Prostate gland (tissue), 2 donors: Measurements from ENCODE around the gene ATG7. TPM values are rescaled to one million over a fixed set of nuclear protein-coding genes. Genes with fewer than 3 reads are reported as not detected.
"Not testable (repeated sequence)": the region's sequence is repeated elsewhere in the genome, so short reads cannot be mapped to it uniquely, and the experiment has no call there.

Experiments used
- DNase-seq: peaks from one replicate; pipeline ENCODE4 v3.0.0-alpha.2; 2019; ENCODE audit warnings: low spot score
- H3K27ac ChIP-seq, 2 donors: fragments of 200-600 bp; sonication (generic); 2 replicates each; pipeline ENCODE4 v1.5.1; 2017 to 2019
- H3K27me3 ChIP-seq: fragments of 200-600 bp; sonication (generic); replicated peaks from 2 replicates; pipeline ENCODE4 v1.5.1; 2019; ENCODE audit not compliant: insufficient read depth
- H3K36me3 ChIP-seq, 2 donors: fragments of 200-600 bp; sonication (generic); 1 replicate in 1 of 2; 2 replicates in 1 of 2; pipeline versions ENCODE4 v1.5.1 to v1.8.1; 2017 to 2019
- H3K4me1 ChIP-seq: fragments of 200-600 bp; sonication (generic); replicated peaks from 2 replicates; pipeline ENCODE4 v1.5.1; 2019
- H3K4me3 ChIP-seq, 2 donors: fragments of 200-600 bp; sonication (generic); 2 replicates each; pipeline ENCODE4 v1.5.1; 2017 to 2019
- H3K9me3 ChIP-seq: fragments of 200-600 bp; sonication (generic); 2 replicates; pipeline ENCODE4 v1.5.1; 2017
- POLR2A ChIP-seq: fragments of 450-650 bp; IDR thresholded peaks from one replicate; pipeline ENCODE4 v1.6.1; 2016; ENCODE audit warnings: antibody characterized with exemption, mild to moderate bottlenecking
- POLR2AphosphoS5 ChIP-seq: sonication (generic); formaldehyde crosslinking; IDR thresholded peaks from one replicate; pipeline ENCODE4 v1.6.1; 2017; ENCODE audit warnings: antibody characterized with exemption
- WGBS: methylation state at CpG from one replicate; pipeline ENCODE4 v1.1.5; 2018; 5-methylcytosine and 5-hydroxymethylcytosine counted together
- intact Hi-C: fragments of 100-400 bp; cut with DNase I; formaldehyde crosslinking; loops from one replicate; pipeline ENCODE4 v1.14.2; 2022
- total RNA-seq, 2 donors: library from RNA; depleted of rRNA; stranded (reverse); fragments of >200 nt; gene quantifications; one replicate each; pipeline ENCODE4 v1.1.0, GENCODE V29; 2016
- TF ChIP-seq, protein P1 (sequence below), 4 experiments: fragments of 200-600 bp in 2 of 4; fragments of 450-650 bp in 2 of 4; sonication (generic) in 2 of 4; IDR thresholded peaks; 1 replicate in 3 of 4; 2 replicates in 1 of 4; pipeline ENCODE4 v1.5.1; 2016 to 2019; ENCODE audit warnings: antibody characterized with exemption in 4 of 4, mild to moderate bottlenecking in 2 of 4, moderate library complexity in 2 of 4

The ATG7 gene
- total RNA-seq, 2 donors from 2014 or later, result 25.2 to 66.5 TPM

- no peaks in the 10 kb centered on the region for H3K9me3 ChIP-seq
- no peaks in the 10 kb centered on the region for H3K36me3 ChIP-seq
- no peak for TF ChIP-seq POLR2A
- TF ChIP-seq POLR2AphosphoS5, result no peak
- TF ChIP-seq, protein P1, sequence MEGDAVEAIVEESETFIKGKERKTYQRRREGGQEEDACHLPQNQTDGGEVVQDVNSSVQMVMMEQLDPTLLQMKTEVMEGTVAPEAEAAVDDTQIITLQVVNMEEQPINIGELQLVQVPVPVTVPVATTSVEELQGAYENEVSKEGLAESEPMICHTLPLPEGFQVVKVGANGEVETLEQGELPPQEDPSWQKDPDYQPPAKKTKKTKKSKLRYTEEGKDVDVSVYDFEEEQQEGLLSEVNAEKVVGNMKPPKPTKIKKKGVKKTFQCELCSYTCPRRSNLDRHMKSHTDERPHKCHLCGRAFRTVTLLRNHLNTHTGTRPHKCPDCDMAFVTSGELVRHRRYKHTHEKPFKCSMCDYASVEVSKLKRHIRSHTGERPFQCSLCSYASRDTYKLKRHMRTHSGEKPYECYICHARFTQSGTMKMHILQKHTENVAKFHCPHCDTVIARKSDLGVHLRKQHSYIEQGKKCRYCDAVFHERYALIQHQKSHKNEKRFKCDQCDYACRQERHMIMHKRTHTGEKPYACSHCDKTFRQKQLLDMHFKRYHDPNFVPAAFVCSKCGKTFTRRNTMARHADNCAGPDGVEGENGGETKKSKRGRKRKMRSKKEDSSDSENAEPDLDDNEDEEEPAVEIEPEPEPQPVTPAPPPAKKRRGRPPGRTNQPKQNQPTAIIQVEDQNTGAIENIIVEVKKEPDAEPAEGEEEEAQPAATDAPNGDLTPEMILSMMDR (IDR thresholded peaks at IDR 0.05), result no peak
- no peak overlapping the region for H3K4me3 ChIP-seq
- intact Hi-C loops, result no loop called here
- peak overlapping the region in 1 of 2 donors; percentile 19 for H3K27ac ChIP-seq
- no peaks in the 10 kb centered on the region for H3K4me1 ChIP-seq
- DNase-seq, result no peak
- WGBS, result 75% methylated on average over 13 of the region's 13 CpGs
- H3K27me3 ChIP-seq, result no peaks in the 10 kb centered on the region
These were observed 297.1 kb downstream of the ATG7 start for GRCh38 chr3:11569156-11569741.

GRCh38 chr3:11570251-11570650, 298.1 kb downstream of the ATG7 start:
- Histone ChIP-seq H3K27me3 (no peaks in the 10 kb centered on the region), H3K4me3 (no peak overlapping the region), H3K4me1 (no peaks in the 10 kb centered on the region), H3K36me3 (no peaks in the 10 kb centered on the region), H3K27ac (no peak overlapping the region), H3K9me3 (no peaks in the 10 kb centered on the region)
- DNase-seq, result no peak
- TF ChIP-seq POLR2AphosphoS5, result no peak
- TF ChIP-seq POLR2A, result no peak
- TF ChIP-seq, protein P1 (IDR thresholded peaks at IDR 0.05), result no peak
- intact Hi-C loops, result no loop called here
- 43% methylated on average over 12 of the region's 13 CpGs for WGBS

DNA sequence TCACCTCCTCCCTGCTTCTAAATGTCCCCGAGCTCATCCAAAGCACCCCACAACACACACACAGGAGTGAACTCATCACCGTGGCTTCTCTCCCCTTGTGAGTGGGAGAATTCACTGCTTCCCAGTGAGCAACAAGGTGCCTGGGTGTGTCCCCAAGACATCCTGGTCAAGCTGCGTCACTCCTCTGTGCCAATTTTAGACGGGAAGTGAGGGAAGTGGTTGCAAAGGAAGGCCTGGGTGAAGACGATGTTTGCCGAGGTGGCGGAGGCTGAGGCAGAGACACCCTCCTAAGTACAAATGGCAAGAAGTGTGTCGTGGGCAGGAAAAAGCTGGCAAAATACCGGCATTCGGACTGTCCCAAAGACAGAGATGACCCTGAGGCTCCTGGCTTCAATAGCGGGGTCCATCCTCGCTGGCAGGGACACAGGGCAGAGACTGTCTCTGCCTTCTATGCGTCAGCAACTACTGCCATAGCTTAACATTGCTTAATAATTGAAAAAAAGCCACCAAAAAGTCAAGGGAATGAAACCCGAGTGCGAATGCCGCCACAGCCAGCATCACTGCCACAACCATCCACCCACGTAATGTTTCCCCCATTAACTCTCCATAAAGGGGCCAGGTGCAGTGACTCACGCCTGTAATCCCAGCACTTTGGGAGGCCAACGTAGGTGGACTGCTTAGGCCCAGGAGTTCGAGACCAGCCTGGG, 298.7 kb downstream of the ATG7 start:
- TF ChIP-seq POLR2A (no peak), POLR2AphosphoS5 (no peak)
- TF ChIP-seq, protein P1 (IDR thresholded peaks at IDR 0.05), result no peak
- intact Hi-C loops, result no loop called here
- DNase-seq, result no peak
- no peaks in the 10 kb centered on the region for H3K27me3 ChIP-seq
- H3K36me3 ChIP-seq, result no peaks in the 10 kb centered on the region
- no peaks in the 10 kb centered on the region for H3K4me1 ChIP-seq
- no peaks in the 10 kb centered on the region for H3K9me3 ChIP-seq
- H3K4me3 ChIP-seq, result no peak overlapping the region
- 84% methylated on average over 20 of the region's 20 CpGs for WGBS
- no peak overlapping the region for H3K27ac ChIP-seq

- H3K27me3 ChIP-seq, H3K4me3 ChIP-seq, H3K9me3 ChIP-seq, H3K36me3 ChIP-seq, H3K27ac ChIP-seq, DNase-seq, H3K4me1 ChIP-seq, intact Hi-C loops: not testable (repeated sequence)
- WGBS, result 94% methylated on average over 11 of the region's 11 CpGs
These were observed 300.5 kb downstream of the ATG7 start for GRCh38 chr3:11572660-11573059.

DNA sequence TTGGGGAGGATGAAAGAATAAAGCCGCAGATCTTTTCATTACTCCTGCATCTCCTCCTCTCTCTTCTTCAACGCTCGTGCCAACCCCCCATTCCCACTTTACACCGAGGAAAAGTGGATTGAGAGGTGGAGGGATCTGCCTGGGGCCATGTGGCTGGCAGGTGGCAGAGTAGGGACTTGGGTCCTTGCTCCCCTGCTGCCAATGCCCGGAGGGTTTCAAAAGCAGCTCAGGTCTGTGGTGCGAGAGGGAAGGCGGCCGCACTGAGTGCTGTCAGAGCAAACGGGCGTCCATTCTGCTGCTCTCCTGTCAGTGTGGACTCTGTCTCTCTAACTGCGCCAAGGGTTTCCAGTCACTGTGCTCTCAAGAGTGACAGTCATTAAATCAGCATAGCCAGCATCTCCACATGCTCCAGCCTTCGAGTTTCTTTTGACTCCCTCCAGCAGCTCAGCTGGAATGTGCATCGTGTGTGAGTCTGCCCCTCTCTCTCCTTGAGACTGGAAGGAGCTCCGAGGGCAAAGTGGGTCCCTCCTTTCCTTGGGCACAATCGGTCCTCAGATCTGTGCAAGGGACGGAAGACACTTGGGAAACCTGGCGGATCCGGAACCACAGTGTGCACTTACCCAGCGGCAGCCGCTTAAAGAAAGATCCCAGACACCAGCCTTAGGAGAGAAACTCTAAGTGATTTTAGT, 302.9 kb downstream of the ATG7 start:
- no peaks in the 10 kb centered on the region for H3K36me3 ChIP-seq
- intact Hi-C loops, result no loop called here
- no peak for TF ChIP-seq POLR2AphosphoS5
- TF ChIP-seq, protein P1 (IDR thresholded peaks at IDR 0.05), result no peak
- TF ChIP-seq POLR2A, result no peak
- WGBS, result 67% methylated on average over 20 of the region's 20 CpGs
- no peak overlapping the region for H3K27ac ChIP-seq
- H3K27me3 ChIP-seq, result no peaks in the 10 kb centered on the region
- no peak overlapping the region for H3K4me3 ChIP-seq
- DNase-seq, result no peak
- no peaks in the 10 kb centered on the region for H3K4me1 ChIP-seq
- H3K9me3 ChIP-seq, result no peaks in the 10 kb centered on the region
